Sciatic nerve (tissue), 2 donors: Measurements from ENCODE around the gene DUS1L. TPM values are rescaled to one million over a fixed set of nuclear protein-coding genes. Genes with fewer than 3 reads are reported as not detected.

Source experiments
- ATAC-seq: fragments of 200-7000 bp; cut with Tn5 transposase; one replicate; pipeline ENCODE4 v1.9.1; 2020; ENCODE audit warnings: mild to moderate bottlenecking, moderate library complexity
- DNase-seq: peaks from one replicate; pipeline ENCODE4 v3.0.0-alpha.2; 2020; ENCODE audit warnings: low spot score
- intact Hi-C: fragments of 100-400 bp; cut with DNase I; formaldehyde crosslinking; loops from one replicate; pipeline ENCODE4 v1.14.2; 2022
- total RNA-seq: library from RNA; stranded (reverse); fragmentation: NEBNext Ultra II Directional; extraction: Animal tissue kit (Norgen Biotek cat#: 25700); gene quantifications from one replicate; pipeline ENCODE4 v1.2.1, GENCODE V29; 2021
- donor health status: DM: no; HTN: no; CAD: no.
- donor health status: DM: no; HTN: no; CAD: no.

Gene DUS1L
- total RNA-seq, 1 donor from 2014 or later, result 57.1 TPM

- intact Hi-C loops, result no loop called here
- no peak for DNase-seq
- ATAC-seq, result no peak
Observed at GRCh38 chr17:82013341-82013740, 52.3 kb downstream of the DUS1L start.

- intact Hi-C loops, result no loop called here
- ATAC-seq (no peak), DNase-seq (no peak)
Observed at GRCh38 chr17:82012640-82013295, 52.8 kb downstream of the DUS1L start.

GRCh38 chr17:82012261-82012639 lies 53.4 kb downstream of the DUS1L start:
- DNase-seq (no peak), ATAC-seq (no peak)
- intact Hi-C loops, result no loop called here

GRCh38 chr17:82011617-82012187 lies 53.9 kb downstream of the DUS1L start:
- no peak for ATAC-seq
- intact Hi-C loops, result no loop called here
- no peak for DNase-seq

GRCh38 chr17:82010575-82011525 lies 54.8 kb downstream of the DUS1L start:
- no peak for ATAC-seq

GRCh38 chr17:82009413-82009812 lies 56.2 kb downstream of the DUS1L start:
- DNase-seq (no peak), ATAC-seq (no peak)
- intact Hi-C loops, result loop anchor here (1.0 kb wide), 1 partner anchor 22 kb away; the partner anchor contains the start of gene RAC3

More at GRCh38 chr17:82010575-82011525, 54.8 kb downstream of the DUS1L start:
- intact Hi-C loops, result no loop called here
- no peak for DNase-seq

- no peak for ATAC-seq
- intact Hi-C loops, result loop anchor here (1.0 kb wide), 1 partner anchor 22 kb away; the partner anchor contains the start of gene RAC3
- DNase-seq, result no peak
Observed at GRCh38 chr17:82008941-82009405, 56.6 kb downstream of the DUS1L start.

- intact Hi-C loops, result no loop called here
- ATAC-seq (no peak), DNase-seq (no peak)
Observed at GRCh38 chr17:82008258-82008940, 57.2 kb downstream of the DUS1L start.

Other genes starting within 250 kb of the DUS1L start
- gene MCRIP1, start 232.5 kb downstream of the DUS1L start, total RNA-seq, result 91.5 TPM
- not detected for gene PPP1R27, start 230.8 kb downstream of the DUS1L start, total RNA-seq
- 248 TPM for gene P4HB, start 205.3 kb downstream of the DUS1L start, total RNA-seq
- 387 TPM for gene ARHGDIA, start 194.5 kb downstream of the DUS1L start, total RNA-seq
- 45.9 TPM for gene ALYREF, start 174.2 kb downstream of the DUS1L start, total RNA-seq
- 58.2 TPM for gene ANAPC11, start 174.1 kb downstream of the DUS1L start, total RNA-seq
- 0.80 TPM for gene NPB, start 163.6 kb downstream of the DUS1L start, total RNA-seq
- gene PCYT2, start 154.4 kb downstream of the DUS1L start, total RNA-seq, result 34.1 TPM
- gene SIRT7, start 147.6 kb downstream of the DUS1L start, total RNA-seq, result 17.7 TPM
- gene MAFG, start 138.1 kb downstream of the DUS1L start, total RNA-seq, result 27.8 TPM
- 8.0 TPM for gene PYCR1, start 128.5 kb downstream of the DUS1L start, total RNA-seq
- not detected for gene MYADML2, start 118.6 kb downstream of the DUS1L start, total RNA-seq
- not detected for gene NOTUM, start 104.6 kb downstream of the DUS1L start, total RNA-seq
- gene ASPSCR1, start 88.2 kb downstream of the DUS1L start, total RNA-seq, result 32.5 TPM
- gene CENPX, start 42.9 kb downstream of the DUS1L start, total RNA-seq, result 33.6 TPM
- gene LRRC45, start 42.5 kb downstream of the DUS1L start, total RNA-seq, result 8.6 TPM
- 4.0 TPM for gene RAC3, start 34.1 kb downstream of the DUS1L start, total RNA-seq
- gene DCXR, start 28.1 kb downstream of the DUS1L start, total RNA-seq, result 80.0 TPM
- 42.4 TPM for gene RFNG, start 14.0 kb downstream of the DUS1L start, total RNA-seq
- 68.2 TPM for gene GPS1, start 13.9 kb downstream of the DUS1L start, total RNA-seq
- 280 TPM for gene FASN, start 32.4 kb upstream of the DUS1L start, total RNA-seq
- gene CCDC57, start 147.0 kb upstream of the DUS1L start, total RNA-seq, result 50.6 TPM
- 53.1 TPM for gene SLC16A3, start 163.2 kb upstream of the DUS1L start, total RNA-seq
- gene CSNK1D, start 207.9 kb upstream of the DUS1L start, total RNA-seq, result 152 TPM